SK-N-DZ (cell line): ENCODE measurements around the gene CA5B.
"Not testable (repeated sequence)": the region's sequence is repeated elsewhere in the genome, so short reads cannot be mapped to it uniquely, and the experiment has no call there.

Source experiments
- DNase-seq: peaks from one replicate; pipeline ENCODE4 v3.0.0-alpha.2; 2015; ENCODE audit warnings: low spot score
- small RNA-seq, 2 experiments: library from RNA; depleted of rRNA; stranded (forward); fragments of <200 nt; gene quantifications; one replicate each; pipeline ENCODE3, GENCODE V24; 2014

Gene CA5B

GRCh38 chrX:15813416-15813815 is 75.3 kb downstream of the CA5B start:
- DNase-seq = no peak

- no peak for DNase-seq
Measured at GRCh38 chrX:15814771-15815365, 76.8 kb downstream of the CA5B start.

GRCh38 chrX:15815779-15816437 is 77.8 kb downstream of the CA5B start:
- DNase-seq = peak; percentile 1

DNA sequence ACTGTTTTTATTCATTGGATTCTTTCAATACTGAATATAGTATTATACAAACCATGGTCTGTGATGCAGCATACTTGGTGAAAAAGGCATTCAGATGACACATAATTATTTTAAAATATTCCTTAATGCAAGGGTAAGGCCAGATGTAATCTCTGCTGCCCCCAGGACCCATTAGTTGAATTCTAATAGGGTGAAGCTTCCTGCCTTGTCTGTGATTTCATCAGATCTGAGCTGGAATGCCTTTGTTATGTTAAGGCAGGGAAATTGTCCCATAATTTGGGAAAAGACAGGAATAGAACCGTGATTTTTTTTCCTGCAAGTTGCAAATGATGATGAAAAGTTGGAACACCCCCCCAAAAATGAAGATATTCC is 78.4 kb downstream of the CA5B start:
- no peak for DNase-seq

- DNase-seq = no peak
Measured at GRCh38 chrX:15816886-15817285, 78.8 kb downstream of the CA5B start.

DNA sequence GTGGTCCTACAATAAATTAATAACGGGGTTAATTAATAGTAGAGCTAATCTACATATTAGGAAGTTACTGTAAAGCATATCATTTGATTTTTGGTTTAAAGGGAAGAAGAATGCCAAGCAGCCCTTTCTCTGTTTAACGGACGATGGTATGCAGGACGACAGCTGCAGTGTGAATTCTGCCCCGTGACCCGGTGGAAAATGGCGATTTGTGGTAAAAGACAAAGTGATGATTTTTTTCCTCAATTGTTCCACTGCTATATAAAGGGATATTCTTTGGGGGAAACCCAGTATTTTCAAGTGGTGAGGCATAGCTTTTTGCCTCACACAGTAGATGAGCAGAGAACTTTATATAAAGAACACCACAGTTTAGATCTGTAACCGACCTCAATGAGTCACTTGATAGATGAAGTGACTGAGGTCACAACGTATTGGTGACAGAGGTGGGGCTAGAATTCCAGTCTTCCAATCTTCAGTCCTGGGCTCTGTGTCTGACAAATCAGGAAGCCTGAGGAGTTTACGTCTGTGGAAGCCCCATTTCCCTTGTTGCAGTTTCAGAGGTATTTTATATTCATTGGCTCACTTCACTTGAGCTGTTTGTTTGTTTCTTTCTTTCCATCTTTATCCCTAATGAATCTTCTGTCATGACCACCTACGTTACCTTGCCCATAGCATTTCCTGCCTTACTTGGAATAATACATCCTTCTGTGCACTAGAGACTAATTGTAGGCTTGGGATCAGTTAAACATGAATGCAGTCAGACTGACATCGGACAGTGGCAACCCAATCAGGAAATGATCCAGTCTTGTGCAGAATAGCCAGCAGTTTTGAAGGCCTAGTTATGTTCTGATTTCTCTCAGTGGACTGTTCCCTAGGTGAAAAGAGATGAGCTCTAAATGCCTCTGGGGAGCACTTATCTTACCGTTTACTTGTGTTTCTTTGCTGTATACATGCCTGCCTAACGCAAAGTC is 82.3 kb downstream of the CA5B start:
- DNase-seq = no peak

GRCh38 chrX:15822922-15823321 is 84.9 kb downstream of the CA5B start:
- no peak for DNase-seq

- DNase-seq = no peak
Measured at GRCh38 chrX:15825936-15826335, 87.9 kb downstream of the CA5B start.

GRCh38 chrX:15829217-15829616 is 91.1 kb downstream of the CA5B start:
- DNase-seq = no peak

DNA sequence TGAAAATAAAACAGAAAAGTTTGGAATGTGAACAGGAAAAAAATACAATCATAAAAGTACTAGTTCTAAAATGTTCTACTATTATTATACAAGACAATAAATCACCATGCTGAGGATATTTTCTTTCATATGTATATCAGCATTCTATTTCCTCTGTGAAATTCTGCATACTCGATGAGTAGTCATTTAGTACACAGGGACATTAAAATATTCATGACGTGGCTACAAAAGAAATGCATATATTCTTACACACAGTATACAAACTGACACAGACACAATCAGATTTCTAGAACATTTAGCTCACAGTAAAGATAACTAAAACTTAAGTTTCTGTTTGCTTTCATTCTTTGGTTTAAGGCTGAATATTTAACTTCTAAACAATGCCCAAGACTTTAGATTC is 93.3 kb downstream of the CA5B start:
- DNase-seq = not testable (repeated sequence)

DNA sequence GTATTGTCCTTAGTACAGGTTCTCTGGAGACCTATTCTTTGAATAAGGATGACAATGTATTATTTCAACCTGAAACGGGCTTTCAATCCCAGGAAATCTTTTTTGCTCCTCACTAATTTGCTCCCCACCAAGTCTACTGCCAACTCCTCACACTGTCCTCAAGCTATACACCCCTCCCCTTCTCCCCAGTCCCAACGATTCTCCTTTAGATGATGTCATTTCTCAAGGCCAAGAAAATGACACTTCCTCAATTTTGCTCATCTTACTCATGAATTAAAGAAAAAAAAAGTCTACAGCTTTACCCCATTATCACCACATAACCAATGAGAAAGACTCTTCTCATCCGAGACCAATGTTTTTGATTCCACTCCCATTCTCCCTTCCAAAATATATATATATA is 96.0 kb downstream of the CA5B start:
- DNase-seq = no peak

DNA sequence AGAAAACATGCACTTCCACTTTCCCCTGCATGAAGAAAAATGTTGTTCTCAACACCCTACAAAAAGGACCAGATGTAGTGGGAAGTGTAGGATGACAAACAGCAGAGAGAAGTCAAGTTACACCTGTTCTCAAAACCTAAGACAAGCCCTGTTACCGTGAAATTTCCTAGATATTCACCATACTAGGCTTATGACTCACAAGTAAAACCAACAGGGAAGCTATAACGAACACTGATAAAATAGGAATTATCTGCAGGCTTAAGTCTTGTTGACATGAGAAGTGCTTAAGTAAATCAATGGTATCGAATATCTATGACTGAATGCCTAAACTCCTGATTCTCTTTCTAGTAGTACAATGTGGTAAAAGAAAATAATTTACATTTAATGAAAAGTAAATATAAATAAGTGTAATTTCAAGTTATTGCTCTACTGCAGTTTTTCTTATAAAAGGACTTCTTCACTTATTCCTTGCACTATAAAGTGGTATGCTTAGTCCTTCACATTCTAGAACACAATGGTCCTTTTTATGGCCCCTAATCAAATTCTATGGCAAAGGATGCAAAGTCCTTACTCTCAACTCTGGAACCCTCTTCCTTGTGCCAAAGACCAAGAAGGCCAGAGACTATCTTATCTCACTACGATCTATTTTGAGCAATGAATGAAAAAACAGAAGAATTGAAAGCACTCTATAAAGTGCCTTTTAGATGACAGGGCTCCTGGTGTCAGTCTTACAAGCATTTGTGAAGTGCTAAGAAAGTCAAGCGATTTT is 96.9 kb downstream of the CA5B start:
- no peak for DNase-seq

Small RNA genes within 50 kb of the gene (small RNA-seq; reads per million reads assigned to genes)
- 0 reads per million in 2 experiments for gene RF00409
